NT2/D1 (cell line): Measurements from ENCODE around the gene RAD9B.

Experiments
- SUZ12 ChIP-seq: IDR thresholded peaks from 2 replicates; pipeline ENCODE4 v1.6.1; 2011; ENCODE audit not compliant: insufficient read length, insufficient read depth; ENCODE audit errors: extremely low read depth
- YY1 ChIP-seq: IDR thresholded peaks from 2 replicates; pipeline ENCODE4 v1.6.1; 2011; ENCODE audit not compliant: insufficient read length, insufficient read depth

GRCh38 chr12:110513842-110514241 is 11.7 kb downstream of the RAD9B start:
- TF ChIP-seq YY1 (no peak), SUZ12 (no peak)
